Measurements from ENCODE around the gene SCART1.
"Not testable (repeated sequence)": the region's sequence is repeated elsewhere in the genome, so short reads cannot be mapped to it uniquely, and the experiment has no call there.

DNA sequence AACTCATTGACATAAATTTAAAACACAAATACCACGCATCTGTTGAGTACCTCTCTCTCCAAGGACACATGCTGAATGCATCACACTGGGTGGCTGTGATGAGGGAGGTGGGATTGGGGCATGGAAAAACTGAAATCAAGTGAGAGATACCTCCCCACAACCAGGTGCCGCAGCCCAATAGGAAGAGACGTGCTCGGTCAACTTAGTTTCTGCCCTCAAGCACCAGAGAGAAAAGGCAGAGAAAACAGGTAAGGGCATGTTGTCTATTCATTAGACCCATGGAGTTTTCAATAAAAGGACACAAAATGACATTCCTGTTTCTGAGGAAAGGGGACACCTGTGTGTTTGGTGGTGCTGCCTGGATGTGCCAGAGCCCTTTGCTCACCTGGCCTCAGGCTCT is 24.2 kb upstream of the SCART1 start:
- TF ChIP-seq, protein P1, sequence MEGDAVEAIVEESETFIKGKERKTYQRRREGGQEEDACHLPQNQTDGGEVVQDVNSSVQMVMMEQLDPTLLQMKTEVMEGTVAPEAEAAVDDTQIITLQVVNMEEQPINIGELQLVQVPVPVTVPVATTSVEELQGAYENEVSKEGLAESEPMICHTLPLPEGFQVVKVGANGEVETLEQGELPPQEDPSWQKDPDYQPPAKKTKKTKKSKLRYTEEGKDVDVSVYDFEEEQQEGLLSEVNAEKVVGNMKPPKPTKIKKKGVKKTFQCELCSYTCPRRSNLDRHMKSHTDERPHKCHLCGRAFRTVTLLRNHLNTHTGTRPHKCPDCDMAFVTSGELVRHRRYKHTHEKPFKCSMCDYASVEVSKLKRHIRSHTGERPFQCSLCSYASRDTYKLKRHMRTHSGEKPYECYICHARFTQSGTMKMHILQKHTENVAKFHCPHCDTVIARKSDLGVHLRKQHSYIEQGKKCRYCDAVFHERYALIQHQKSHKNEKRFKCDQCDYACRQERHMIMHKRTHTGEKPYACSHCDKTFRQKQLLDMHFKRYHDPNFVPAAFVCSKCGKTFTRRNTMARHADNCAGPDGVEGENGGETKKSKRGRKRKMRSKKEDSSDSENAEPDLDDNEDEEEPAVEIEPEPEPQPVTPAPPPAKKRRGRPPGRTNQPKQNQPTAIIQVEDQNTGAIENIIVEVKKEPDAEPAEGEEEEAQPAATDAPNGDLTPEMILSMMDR (IDR thresholded peaks at IDR 0.05), result not testable (repeated sequence)
- TF ChIP-seq POLR2A (IDR thresholded peaks at IDR 0.05), result not testable (repeated sequence)
